Measurements from ENCODE around the gene LTBP1.
"Not testable (repeated sequence)": the region's sequence is repeated elsewhere in the genome, so short reads cannot be mapped to it uniquely, and the experiment has no call there.

LTBP1 gene

DNA sequence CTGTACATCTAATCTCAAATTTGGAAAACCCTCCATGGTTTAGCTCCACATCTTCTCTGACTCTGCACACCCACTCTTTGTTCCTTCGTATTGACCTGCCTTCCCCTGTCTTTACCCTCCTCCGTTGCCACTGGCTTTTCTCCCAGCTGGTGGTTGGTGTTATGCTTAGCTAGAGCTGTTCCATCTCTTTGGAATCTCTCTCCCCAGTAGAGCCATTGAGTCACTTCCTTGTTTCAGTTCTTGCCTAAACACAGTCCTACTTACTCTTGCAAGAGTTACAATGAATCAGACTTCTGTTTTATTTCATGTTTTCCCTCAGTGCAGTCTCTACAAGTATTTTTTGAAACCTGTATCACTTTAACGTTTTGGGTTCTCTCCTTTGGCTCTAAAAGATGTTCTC lies 263.9 kb downstream of the LTBP1 start:
- DNase-seq = no peak

DNA sequence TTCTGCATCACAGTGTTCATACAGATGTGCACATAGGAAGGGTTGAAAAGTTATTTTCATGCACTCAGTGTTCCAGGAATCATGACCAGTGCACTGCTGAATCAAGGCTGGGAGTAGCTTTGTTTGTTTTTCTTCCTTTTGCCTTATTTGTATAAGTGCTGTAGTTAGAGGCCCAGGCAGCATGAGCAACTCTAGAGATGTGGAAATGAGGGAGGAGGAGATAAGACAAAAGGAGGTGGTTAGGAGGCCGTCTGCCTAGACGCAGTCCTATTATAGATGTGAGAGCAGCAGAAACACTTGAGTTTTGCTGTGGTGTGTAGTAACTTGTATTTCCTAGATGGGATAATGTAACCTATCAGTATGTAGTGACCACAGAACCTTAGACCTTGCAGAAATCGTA lies 265.4 kb downstream of the LTBP1 start:
- no peak for DNase-seq

DNA sequence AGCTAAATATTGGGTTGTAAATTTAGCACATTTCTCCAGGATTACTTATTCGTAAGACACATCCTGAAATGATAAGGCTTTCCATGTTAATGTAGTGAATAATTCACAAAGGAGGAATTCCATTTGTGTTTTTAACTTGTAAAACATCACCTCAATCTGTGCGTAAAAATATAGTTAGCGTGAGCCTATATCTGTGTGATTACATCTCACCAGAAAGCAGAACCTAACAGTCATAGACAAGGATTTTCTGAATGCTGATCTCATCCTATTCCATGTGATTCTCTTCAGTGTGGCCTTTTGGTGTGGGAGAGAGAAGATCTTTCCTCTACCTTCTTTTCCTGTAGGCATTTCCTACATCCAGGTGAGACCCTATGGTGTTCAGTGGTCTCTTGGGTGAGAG lies 266.5 kb downstream of the LTBP1 start:
- no peak for DNase-seq

DNA sequence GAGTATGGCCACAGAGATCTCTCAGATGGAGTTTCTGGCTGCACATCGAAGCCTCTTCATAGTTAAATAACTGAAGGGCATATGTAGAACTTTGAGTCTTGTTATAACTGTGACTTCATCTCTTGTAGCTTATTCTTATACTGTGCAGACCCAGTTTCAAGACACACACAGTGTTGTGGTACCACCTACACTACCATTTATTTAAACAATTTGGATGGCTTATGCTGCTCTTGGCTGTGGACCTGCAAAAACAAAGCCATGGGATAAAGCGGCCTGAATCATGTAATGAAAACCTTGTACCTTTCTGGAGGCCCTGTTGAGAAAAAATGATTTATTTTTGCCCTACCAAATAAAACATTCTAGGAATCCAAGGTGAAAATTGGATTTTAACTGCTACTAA lies 266.9 kb downstream of the LTBP1 start:
- no peak for DNase-seq

DNA sequence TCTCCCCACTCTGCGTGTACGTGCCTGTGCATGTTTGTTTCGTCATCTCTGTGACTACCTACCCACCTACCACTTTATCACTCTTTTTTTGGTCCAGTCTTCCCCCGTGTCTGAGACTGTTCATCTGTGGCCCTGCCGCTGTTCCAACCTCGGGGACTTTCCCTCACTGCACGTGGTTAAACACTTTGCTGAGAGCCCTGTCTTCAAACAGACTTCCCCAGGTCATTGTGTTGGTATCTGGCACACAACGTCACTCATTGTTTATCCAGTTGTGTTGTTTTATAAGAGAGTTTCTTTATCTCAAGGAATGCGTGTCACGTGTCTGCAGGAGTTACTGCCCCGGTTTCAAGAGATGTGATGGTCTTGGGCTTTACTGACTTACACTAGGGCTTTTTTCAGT lies 267.7 kb downstream of the LTBP1 start:
- no peak for DNase-seq

DNA sequence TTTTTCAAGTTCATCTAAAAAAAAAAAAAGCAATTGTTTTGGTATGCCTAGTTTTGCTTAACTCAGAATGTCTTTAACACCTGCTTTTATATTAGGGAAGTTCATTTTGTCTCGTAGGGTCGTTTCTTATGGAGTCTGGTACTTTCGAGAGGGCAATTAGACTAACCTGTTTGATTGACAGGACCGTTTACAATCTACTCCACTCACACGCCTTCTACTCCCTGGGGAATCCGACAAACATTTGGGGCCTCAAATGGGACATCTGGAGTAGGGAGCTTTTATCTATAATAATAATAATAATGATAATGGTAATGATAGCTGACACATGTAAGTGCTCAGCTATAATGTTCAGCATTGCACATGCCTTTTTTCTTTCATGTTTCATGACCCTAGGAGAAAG lies 268.1 kb downstream of the LTBP1 start:
- no peak for DNase-seq

DNA sequence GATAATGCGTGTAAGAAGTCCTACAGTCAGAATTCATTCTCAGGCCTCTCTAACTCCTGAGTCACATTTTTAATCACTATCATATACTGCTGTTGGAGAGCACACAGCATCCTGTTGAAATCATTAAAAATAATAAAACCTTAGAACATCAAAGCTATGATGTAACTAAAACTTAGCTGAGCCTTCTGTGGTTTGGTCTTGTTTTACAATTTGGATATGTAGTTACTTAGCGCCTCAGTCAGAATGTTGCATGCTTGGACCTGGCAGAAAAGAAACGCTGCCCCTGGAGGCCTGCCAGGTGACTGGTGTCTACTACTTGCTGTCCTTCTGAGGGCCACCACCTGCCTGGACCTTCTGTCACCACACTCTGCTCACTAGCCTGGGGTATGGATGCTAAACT lies 268.5 kb downstream of the LTBP1 start:
- no peak for DNase-seq

DNA sequence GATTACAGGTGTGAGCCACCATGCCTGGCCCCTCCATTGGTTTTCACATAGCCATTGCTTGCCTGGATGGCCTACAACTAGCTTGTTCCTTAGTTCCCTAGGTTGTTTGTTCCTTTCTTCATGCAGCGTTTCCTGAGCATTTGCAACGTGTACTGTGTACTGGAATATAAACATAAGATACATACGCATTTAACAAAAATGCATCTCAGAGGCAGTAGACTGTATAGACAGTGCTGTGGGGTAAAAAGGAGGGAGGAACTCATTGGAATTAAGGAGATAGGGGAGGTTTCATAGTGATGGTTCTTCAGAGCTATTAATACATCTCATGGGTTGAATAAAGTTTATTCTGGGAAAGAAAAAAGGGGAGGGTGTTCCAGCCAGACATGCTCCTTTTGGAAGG lies 269.2 kb downstream of the LTBP1 start:
- no peak for DNase-seq

DNA sequence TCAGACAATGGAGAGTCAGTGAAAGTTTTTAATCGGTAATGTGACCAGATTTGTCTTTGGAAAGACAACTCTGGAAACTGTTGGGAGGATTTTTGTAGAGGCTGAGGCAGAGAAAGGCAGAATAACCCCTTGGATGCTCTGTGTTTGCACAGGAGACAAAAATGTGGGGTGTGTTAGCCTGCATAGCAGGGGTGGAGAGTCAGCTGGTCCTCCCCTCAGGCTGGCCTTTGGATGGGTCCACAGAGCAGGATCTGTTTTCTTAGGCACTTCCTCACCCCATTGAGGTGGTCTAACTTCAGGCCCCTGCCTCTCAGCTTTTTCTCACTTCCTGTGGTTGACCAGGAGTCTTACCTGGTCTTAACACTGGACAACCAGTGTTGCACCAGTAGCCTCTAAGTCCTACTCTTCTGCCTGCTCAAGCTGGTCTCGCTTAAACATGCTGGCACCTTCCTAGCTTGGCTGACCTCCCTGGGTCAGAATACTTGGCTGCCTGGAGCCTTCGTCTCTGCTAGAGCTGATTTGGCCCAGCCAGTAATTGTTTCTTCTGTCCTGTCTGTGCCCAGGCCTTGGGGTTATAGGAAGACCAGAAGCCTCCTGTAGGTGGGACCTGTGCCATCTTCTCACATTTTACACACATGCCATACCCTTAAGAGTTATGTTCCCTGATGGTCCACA lies 269.9 kb downstream of the LTBP1 start:
- no peak for DNase-seq

DNA sequence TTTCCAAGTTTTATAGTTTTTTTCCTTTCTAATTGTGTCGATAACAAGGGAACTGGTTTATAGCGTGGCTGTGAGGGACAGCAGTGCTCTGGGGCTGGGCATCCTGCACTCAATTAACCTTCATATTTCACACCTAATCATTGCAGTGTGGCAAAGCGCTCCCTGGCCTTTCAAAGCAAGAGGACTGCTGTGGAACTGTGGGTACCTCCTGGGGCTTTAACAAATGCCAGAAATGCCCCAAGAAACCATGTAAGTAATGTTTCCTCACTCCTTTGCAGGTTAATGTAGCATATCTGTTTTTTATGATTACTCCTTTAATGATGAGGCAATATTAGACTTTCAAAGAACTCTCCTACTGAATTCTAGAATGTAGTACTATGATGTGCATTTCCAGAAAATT lies 270.7 kb downstream of the LTBP1 start:
- no peak for DNase-seq

DNA sequence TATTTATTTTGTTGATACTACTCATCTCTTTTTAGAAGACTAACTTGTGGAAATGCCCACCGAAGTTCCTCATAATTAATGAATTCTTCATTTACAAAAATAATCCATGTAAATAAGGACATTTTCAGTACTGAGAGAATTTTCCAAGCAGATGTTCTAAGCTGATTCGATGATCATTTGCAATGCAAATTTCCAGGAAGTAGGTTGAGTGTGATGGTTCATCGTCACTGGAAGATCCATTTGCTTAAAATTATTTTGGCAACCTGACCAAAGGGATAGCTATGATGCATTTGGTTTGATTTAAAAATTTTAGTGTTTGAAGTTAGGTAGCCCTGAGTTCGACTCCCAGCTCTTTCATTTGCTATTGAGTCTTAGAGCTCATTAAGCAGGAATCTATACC lies 272.4 kb downstream of the LTBP1 start:
- DNase-seq = no peak

DNA sequence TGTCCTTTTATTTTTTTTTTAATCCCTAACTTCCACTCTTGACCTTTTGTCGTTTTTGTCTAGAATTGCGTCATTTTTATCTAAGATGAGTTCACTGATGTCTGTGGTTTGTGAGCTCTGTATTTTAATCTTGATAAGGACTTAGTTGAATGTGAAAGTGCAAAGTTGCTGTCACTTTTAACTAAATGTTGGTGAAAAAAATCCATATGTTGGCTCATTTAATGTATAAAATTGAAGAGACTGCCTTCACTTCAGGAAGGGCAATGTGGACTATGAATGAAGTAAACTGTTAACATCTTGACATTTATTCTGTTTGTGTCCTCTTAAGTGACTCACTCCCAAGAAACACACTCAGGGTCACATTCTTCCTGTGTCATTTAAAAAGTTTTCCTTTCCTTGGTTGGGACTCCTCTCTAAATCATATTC lies 273.1 kb downstream of the LTBP1 start:
- DNase-seq = no peak

DNA sequence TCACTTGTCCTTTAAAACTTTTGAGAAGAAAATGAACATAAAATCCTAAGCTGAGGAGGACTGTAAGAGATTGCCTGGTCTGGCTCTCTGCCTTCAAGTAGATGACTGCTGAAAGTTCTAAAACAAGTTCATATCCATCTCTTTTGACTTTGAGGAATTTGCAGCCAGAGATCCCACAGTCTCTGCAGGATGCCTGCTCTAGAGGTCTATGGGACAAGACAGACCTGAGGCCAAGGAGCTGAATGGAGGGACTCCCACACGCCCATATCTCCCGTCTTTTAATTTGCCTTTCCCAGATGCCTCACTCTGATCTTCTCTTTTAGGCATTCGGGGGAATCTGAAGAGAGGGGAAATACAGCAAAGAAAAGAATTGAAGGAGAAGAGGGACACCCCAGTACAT lies 273.8 kb downstream of the LTBP1 start:
- DNase-seq = no peak

DNA sequence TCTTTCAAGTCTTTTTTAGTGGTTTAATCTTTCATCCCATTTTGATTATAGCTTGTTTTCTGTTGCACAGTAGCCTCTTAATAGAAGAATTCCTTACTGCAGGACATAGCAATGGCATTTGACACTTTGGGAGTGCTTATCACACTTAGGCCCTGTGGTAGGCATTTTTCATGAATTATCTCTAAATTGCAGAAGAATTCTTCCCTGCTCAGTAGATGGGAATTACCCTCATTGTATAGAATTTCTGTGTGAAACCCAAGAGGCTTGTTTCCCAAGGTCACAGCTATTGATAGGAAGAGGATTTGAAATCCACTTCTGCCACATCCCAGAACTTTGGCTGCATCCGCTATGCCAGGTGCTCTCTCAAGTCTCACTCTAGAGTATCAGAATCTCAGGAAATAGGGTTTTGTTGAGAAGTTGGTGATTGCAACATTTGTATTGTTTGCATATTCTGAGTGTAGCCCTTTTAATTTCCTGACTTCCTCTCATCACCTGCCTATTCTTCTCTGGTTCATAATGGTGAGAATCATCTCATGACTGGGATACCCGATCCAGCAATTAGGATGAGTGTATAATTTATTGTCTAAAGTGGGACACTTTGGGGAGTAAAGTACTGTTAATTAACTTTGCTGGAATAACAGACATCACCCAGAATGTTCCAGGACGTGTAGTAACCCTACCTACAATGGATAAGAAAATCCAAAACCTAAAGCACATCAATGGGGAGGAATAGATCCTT lies 274.5 kb downstream of the LTBP1 start:
- no peak for DNase-seq

DNA sequence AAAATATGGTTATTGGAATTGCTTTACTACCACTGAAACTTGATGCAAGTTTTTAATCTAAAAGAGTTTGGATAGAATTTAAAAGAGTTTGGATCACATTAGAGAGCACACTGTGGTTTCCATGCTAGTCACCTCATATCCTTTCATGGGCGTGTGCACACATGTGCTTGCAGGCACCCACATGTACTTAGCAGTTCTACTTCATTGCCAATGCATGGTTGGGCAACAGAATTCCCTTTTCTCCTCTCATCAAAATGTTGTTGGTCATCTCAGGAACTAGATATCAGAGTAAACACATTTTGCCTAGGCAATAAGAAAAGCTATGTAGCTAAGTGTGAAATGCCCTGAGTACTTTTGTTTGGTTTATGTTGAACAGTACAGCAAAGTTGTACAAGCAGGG lies 275.6 kb downstream of the LTBP1 start:
- DNase-seq = no peak

DNA sequence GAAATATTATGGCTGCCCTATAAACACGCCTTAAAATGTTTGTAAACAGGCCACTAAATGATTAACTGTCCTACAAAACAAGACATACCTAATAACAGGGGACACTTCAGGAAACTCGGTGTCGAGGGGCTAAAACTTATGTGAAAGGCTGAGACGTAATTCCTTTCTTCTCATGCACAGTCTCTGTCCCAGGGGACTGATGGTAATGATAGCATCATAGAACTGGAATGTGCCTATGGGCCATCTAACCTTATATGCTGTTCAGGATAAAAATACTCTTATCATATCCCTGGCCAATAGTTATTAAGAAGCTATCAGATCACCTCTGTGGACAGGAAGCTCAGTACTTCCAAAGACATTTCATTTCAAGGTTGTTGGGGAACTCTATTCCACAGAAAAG lies 277.1 kb downstream of the LTBP1 start:
- DNase-seq = no peak

DNA sequence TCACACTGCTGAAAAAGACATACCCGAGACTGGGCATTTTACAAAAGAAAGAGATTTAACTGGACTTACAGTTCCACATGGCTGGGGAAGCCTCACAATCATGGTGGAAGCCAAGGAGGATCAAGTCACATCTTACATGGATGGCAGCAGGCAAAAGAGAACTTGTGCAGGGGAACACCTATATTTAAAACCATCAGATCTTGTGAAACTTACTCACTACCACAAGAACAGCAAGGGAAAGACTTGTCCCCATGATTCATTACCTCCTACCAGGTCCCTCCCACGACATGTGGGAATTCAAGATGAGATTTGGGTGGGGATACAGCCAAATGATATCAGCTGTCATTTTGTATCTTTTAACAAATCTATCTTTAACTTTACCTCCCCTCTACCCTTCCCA lies 278.6 kb downstream of the LTBP1 start:
- no peak for DNase-seq

DNA sequence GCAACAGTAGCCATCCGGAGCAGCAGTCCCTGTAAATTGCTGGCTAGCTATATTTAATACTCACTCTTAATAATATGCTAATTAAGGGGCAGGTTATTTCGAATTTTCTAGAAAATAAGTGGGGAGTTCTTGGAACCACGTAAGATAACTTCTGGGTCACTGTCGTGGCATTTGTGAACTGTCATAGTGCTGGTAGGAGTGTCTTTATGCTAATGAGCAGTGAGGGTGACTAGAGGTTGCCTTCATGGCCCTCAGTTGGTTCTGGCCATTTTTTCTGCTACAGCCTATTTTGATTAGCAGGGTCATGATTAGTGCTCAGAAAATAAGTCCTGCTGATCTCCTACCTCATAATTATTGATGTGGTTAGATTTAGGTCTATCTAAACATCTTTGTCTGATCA lies 279.8 kb downstream of the LTBP1 start:
- DNase-seq = no peak

DNA sequence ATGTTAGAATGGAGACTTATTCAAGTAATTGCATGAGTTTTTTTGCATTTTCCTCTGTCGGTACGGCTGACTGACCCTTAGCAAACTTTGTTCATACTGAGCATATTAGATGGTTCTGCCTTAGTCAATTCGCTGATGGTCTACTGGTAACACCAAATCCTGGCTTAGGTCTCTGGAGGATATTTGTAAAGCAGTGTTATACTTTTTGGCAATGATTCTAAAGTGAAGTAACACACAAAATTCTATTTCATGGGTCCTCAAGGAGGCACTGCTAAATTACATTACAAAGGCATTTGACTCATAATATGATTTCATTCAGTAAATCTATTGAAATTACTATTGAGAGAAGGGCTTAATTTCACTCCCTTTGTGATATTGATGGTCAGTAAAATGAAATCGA lies 282.9 kb downstream of the LTBP1 start:
- peak; percentile 11 for DNase-seq

DNA sequence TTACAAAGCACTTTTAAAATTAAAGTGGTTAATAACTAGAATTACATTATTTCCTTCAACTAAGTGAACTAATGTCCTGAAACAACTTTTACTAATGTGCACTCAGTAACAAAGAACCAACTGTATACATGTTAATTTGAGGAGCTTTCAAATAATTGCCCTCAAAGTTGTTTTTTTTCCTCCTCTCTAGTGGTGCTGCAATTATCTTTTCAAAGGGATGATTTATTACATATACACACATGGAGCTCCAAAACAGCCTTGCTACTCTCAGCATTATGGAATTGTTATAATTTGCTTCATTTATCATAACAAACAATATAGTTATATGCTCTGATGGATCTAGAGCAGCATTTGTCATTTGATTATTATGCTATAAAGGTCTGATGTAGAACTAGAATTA lies 283.4 kb downstream of the LTBP1 start:
- peak; percentile 58 for DNase-seq

DNA sequence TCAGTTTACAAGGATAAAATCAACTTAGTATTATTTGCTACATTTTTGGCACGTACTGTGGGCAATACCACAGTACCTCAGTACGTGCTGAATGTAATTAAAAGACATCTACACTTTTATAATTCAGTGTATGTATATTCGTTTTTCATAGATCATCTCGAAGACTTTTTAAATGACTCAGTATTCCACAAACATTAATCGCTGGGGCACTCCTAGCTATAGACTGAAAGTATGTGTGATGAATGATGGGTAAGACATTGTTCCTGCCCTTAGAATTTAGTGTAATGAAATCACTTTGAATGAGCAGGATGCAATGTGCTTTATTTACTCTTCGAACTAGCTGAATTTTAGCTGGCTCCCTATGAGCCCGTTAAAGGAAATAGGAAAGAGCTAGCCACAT lies 284.1 kb downstream of the LTBP1 start:
- no peak for DNase-seq

DNA sequence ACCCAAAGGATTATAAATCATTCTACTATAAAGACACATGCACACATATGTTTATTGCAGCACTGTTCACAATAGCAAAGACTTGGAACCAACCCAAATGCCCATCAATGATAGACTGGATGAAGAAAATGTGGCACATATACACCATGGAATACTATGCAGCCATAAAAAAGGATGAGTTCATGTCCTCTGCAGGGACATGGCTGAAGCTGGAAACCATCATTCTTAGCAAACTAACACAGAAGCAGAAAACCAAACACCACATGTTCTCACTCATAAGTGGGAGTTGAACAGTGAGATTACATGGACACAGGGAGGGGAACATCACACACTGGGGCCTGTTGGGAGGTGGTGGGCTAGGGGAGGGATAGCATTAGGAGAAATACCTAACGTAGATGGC lies 288.8 kb downstream of the LTBP1 start:
- DNase-seq = not testable (repeated sequence)

DNA sequence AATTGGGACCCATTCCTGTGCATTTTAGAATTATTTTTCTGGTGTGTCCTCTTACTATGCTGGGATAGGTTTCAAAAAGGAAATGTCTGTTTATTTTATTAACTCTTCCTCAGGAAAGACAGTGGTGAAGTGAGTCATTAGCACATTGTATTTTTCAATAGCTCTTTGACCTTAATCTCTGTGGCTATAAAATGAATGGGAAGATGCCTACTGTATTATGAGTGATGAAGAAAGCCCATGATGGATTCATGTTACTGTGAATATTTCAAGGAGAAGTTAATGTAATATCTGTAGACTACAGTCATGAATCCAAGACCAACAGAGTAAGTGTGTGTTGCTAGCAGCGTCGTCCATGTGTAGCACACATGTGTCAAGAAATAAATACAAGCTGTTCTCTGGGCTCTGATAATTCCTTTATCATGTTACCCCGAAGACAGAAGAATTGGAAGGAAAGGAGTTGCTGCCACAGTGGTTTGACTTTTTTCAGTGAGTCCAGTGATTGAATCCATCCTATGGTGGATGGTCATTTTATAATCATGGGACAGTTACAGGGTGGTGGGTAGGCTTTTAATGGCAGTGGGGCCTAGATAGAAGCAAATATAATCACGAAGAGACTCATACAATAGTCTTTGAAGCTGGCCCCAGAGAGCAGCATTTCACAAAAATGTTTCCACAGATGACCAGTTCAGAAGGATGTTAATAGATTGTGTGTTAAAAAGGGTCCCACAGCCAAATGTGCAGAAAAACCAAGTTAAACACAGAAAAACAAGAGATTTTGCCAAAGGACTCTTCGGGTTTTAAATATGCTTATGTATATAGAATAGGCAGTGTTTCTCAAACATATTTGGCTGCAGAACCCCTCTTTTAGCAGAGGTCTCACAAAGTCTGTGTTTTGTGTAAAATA lies 290.0 kb downstream of the LTBP1 start:
- DNase-seq = no peak

DNA sequence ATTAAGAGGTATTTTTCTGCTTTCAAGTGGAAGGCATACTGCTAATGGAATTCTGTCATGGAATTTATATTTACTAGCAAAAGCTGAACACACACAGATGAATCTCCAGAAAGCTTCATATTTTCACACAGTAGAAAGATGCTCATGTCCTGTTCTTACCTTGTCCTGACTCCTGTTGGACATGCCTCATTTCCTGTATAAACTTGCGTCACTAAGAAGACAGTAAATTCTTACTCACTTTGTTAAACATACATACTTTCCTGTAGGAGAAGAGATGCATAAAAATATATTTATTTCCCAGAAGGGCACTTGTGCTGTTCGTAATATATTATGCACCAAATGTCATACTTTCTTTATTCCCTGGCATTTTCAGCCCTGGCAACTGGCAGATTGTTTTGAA lies 291.4 kb downstream of the LTBP1 start:
- DNase-seq = no peak

Data from DMS79 (cell line).